ENCODE measurements around the gene HEATR5A. TPM values are rescaled to one million over a fixed set of nuclear protein-coding genes. Genes with fewer than 3 reads are reported as not detected.

Gene HEATR5A
- total and polyA plus RNA-seq, 10 of the 15 experiments (the other 5 are each of a cell fraction or from before 2014, with no cell fraction given) = 5.1 to 37.1 (median 13.8) TPM

- TF ChIP-seq CTCF (IDR thresholded peaks at IDR 0.05 in 2 of 3, conservative IDR thresholded peaks at IDR 0.05 in 1 of 3; ENCODE audit: control insufficient read depth in 2 of 3, extremely low read depth in 1 of 3, insufficient read depth in 1 of 3, low read depth in 3 of 3, low read length in 3 of 3) (no peak), SMAD1 (IDR thresholded peaks at IDR 0.05; ENCODE audit: low read depth, partially characterized antibody) (no peak), RELA (IDR thresholded peaks at IDR 0.05; ENCODE audit: borderline replicate concordance, partially characterized antibody) (no peak), POLR2AphosphoS5 (IDR thresholded peaks at IDR 0.05; ENCODE audit: low read length) (no peak), NR2C1 (IDR thresholded peaks at IDR 0.05) (no peak), CHD1 (IDR thresholded peaks at IDR 0.05; ENCODE audit: low read depth, low read length) (no peak)
Measured at GRCh38 chr14:31411218-31411727, 9.1 kb downstream of the HEATR5A start (continued).

- peak overlapping the region; percentile 13; the same call in 1 of the 2 replicates for H3K27ac ChIP-seq (ENCODE audit: control insufficient read depth, insufficient read depth)
- H2AFZ ChIP-seq (ENCODE audit: control insufficient read depth, low read depth, low read length) = peak overlapping the region; percentile 78
- POLR2A ChIA-PET = interaction anchor here (1.9 kb wide), 1 partner anchor 10 kb away, joined by 12 read pairs; the partner anchor contains the start of gene HEATR5A
- ATAC-seq (peak; percentile 76), FAIRE-seq (no peak), DNase-seq (ENCODE audit: low read depth, low spot score) (no peak)
- no peaks in the 10 kb centered on the region; the same call in 1 of the 2 replicates for H3K4me1 ChIP-seq (ENCODE audit: control insufficient read depth, insufficient read depth, low read length)
- H3K36me3 ChIP-seq (ENCODE audit: control insufficient read depth in 2 of 2, insufficient read depth in 2 of 2, low read length in 1 of 2) = no peaks in the 10 kb centered on the region
- 6% methylated on average over 3 of the region's 3 CpGs for WGBS (ENCODE audit: insufficient coverage, insufficient replicate concordance, low lambda C conversion rate, missing lambda C conversion rate)
- RAD21 ChIA-PET (ENCODE audit: unreplicated experiment) = interaction anchor here (1.5 to 2.1 kb wide), 2 partner anchors 9 to 11 kb away, joined by 4 to 11 read pairs; partner anchors contain the start of gene HEATR5A
- no peaks in the 10 kb centered on the region for H3K27me3 ChIP-seq (replicated peaks in 1 of 2; ENCODE audit: control insufficient read depth in 2 of 2, insufficient read depth in 2 of 2, low read length in 1 of 2)
- peak overlapping the region; percentile 26; the same call in 1 of the 2 replicates for H3K4me2 ChIP-seq (ENCODE audit: control insufficient read depth, insufficient read depth)
- CTCF ChIA-PET = no interaction called here
- no peaks in the 10 kb centered on the region for H4K20me1 ChIP-seq (ENCODE audit: control insufficient read depth, insufficient read depth)
- H3K4me3 ChIP-seq = peak overlapping the region; percentile 25; the same call in 1 of the 2 replicates
- no peaks in the 10 kb centered on the region for H3K79me2 ChIP-seq (ENCODE audit: control insufficient read depth, insufficient read depth, low read length)
- BruUV-seq (replicated peaks) = no TSS peak
- in situ Hi-C loops (cut with MboI) (no loop called here), intact Hi-C loops (cut with micrococcal nuclease; ENCODE audit: unreplicated experiment) (no loop called here)
- SMC1A ChIA-PET (ENCODE audit: uncharacterized antibody, unreplicated experiment) = interaction anchor here (1.2 to 1.5 kb wide), 3 partner anchors 8 to 34 kb away, joined by 3 to 5 read pairs (median 4); partner anchors contain the start of gene HEATR5A
- no peaks in the 10 kb centered on the region for H3K9me3 ChIP-seq (replicated peaks; ENCODE audit: control insufficient read depth, insufficient read depth, low read length)
- peak overlapping the region; percentile 37; the same call in 1 of the 2 replicates for H3K9ac ChIP-seq (ENCODE audit: control insufficient read depth, insufficient read depth, low read length)
- TF ChIP-seq FOS (IDR thresholded peaks at IDR 0.05; ENCODE audit: borderline replicate concordance, extremely low read depth, insufficient read length) (no peak), POU2F2 (IDR thresholded peaks at IDR 0.05; ENCODE audit: borderline replicate concordance, low read depth, low read length) (no peak), PBX3 (IDR thresholded peaks at IDR 0.05; ENCODE audit: insufficient replicate concordance, low read depth, low read length) (no peak), SMC3 (IDR thresholded peaks at IDR 0.05; ENCODE audit: borderline replicate concordance, low read length) (no peak), MAX (IDR thresholded peaks at IDR 0.05; ENCODE audit: low read depth, low read length) (no peak), ZNF217 (IDR thresholded peaks at IDR 0.05) (no peak; the same call in 1 of the 2 replicates), MLLT1 (IDR thresholded peaks at IDR 0.05) (0 out of 2 replicates have a peak, but pooled peaks have one; percentile 36), MTA2 (IDR thresholded peaks at IDR 0.05; ENCODE audit: low read depth) (peak; percentile 24; the same call in 1 of the 2 replicates), TBL1XR1 (IDR thresholded peaks at IDR 0.05; ENCODE audit: low read depth, low read length) (no peak), SMARCA5 (IDR thresholded peaks at IDR 0.05) (no peak), SMAD5 (IDR thresholded peaks at IDR 0.05; ENCODE audit: low read depth) (no peak), WRNIP1 (IDR thresholded peaks at IDR 0.05; ENCODE audit: borderline replicate concordance, low read depth, low read length) (no peak)
Measured at GRCh38 chr14:31410048-31410650, 10.2 kb downstream of the HEATR5A start.
